Osteoblast (primary cell): ENCODE data around the gene KYAT1. TPM values are rescaled to one million over a fixed set of nuclear protein-coding genes. Genes with fewer than 3 reads are reported as not detected.

Source experiments
- DNase-seq: peaks from one replicate; pipeline ENCODE4 v3.0.0; 2011; ENCODE audit warnings: low spot score, mixed read lengths; ENCODE audit not compliant: insufficient read length; ENCODE audit errors: missing footprints
- H2AFZ ChIP-seq: 2 replicates; pipeline ENCODE4 v1.6.0; 2011; ENCODE audit warnings: mild to moderate bottlenecking, low read length
- H3K27ac ChIP-seq: 2 replicates; pipeline ENCODE4 v1.5.1; 2011; ENCODE audit warnings: mild to moderate bottlenecking, low read depth, low read length, moderate library complexity
- H3K27me3 ChIP-seq: 2 replicates; pipeline ENCODE4 v1.6.0; 2012; ENCODE audit warnings: mild to moderate bottlenecking, control low read depth, inconsistent platforms, low read length, moderate library complexity; ENCODE audit not compliant: insufficient read depth
- H3K36me3 ChIP-seq: 2 replicates; pipeline ENCODE4 v1.5.1; 2011; ENCODE audit warnings: mild to moderate bottlenecking, low read length, control low read depth, moderate library complexity; ENCODE audit not compliant: insufficient read depth
- H3K4me1 ChIP-seq: 2 replicates; pipeline ENCODE4 v1.5.1; 2011; ENCODE audit warnings: mild to moderate bottlenecking, low read length, control low read depth, moderate library complexity; ENCODE audit not compliant: insufficient read depth
- H3K4me2 ChIP-seq: 2 replicates; pipeline ENCODE4 v1.6.0; 2011; ENCODE audit warnings: mild to moderate bottlenecking, low read length; ENCODE audit not compliant: insufficient read depth
- H3K4me3 ChIP-seq: fragments of 200-600 bp; sonication (generic); 3 replicates; pipeline ENCODE4 v1.5.1; 2012; ENCODE audit warnings: mild to moderate bottlenecking, low read length, inconsistent platforms; ENCODE audit not compliant: insufficient read depth
- H3K79me2 ChIP-seq: 2 replicates; pipeline ENCODE4 v1.6.0; 2012; ENCODE audit warnings: mild to moderate bottlenecking, low read length, control low read depth, inconsistent platforms; ENCODE audit not compliant: insufficient read depth
- H3K9me3 ChIP-seq: 2 replicates; pipeline ENCODE4 v1.5.1; 2011; ENCODE audit warnings: low read depth, low read length, control low read depth
- H4K20me1 ChIP-seq: 2 replicates; pipeline ENCODE4 v1.6.0; 2012; ENCODE audit warnings: mild to moderate bottlenecking, low read length, control low read depth; ENCODE audit not compliant: insufficient read depth
- CTCF ChIP-seq: IDR thresholded peaks from 2 replicates; pipeline ENCODE4 v1.5.1; 2011; ENCODE audit warnings: mild to moderate bottlenecking, low read depth, low read length, moderate library complexity; ENCODE audit errors: extremely low read depth
- total RNA-seq: library from RNA; depleted of rRNA; stranded (reverse); fragments of >200 nt; gene quantifications from 2 replicates; pipeline ENCODE4 v1.2.3, GENCODE V29; 2012

Gene KYAT1
- total RNA-seq, 1 donor: 3.3 TPM

DNA sequence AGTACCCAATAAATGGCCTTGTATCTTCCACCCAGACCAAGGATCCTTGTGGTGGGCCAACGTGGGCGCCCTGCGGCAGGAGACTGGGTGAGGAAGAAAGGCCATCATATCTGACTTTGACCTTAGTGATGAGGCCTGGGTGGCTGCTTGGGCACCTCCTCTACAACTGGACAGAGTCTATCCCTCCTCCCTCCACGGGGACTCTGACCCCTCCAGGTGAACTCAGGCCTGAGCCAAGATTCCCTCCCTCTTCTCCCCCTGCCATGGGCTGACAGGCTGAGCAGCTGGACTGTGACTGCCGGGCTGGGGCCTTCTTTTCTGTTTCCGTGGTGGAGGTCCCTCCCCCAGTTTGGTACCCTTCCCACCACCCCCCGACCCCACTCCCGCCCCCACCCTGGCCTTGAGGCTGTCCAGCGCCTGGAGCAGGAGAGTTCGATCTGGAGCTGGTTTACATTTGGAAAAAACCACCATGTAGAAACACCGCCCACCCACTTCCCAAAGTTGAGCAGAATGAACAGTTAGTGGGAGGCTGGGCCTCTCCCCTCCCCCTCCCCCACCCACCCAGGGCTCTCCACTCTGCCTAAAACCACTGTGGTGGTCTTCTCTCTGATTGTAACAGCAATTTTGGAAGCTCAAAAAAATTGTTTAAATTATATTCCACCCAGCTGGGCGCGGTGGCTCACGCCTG, 37.8 kb upstream of the KYAT1 start:
- no peak for TF ChIP-seq CTCF
- peak; percentile 58 for DNase-seq
- Histone ChIP-seq H2AFZ (no peak overlapping the region), H3K36me3 (peaks cover 27% of the 10 kb centered on the region), H3K79me2 (peaks cover 15% of the 10 kb centered on the region), H3K27me3 (no peaks in the 10 kb centered on the region), H3K9me3 (no peaks in the 10 kb centered on the region), H4K20me1 (no peaks in the 10 kb centered on the region), H3K27ac (no peak overlapping the region), H3K4me2 (no peak overlapping the region), H3K4me1 (peaks cover 21% of the 10 kb centered on the region), H3K4me3 (no peak overlapping the region)

DNA sequence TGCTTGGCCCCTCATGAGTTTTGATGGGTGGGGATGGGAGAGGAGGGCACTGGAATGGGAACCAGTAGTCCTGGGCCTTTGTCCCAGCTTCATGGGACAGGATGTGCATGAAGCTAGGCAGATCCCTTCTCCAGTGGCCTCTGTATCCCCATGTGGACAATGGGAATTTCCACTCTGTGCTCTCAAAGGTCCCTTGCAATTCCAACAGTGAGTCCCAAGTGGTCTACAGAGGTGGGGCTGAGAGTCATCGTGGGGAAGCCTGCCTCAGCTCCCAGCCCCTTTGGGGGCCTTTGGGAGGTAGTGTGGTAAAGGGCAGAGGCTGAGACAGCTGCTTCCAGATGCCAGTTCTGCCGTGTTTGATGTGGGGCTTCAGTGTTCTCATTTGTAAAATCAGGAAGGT, 37.2 kb upstream of the KYAT1 start:
- no peak overlapping the region for H3K27ac ChIP-seq
- no peaks in the 10 kb centered on the region for H4K20me1 ChIP-seq
- H3K36me3 ChIP-seq: peaks cover 32% of the 10 kb centered on the region
- H2AFZ ChIP-seq: no peak overlapping the region
- H3K79me2 ChIP-seq: peaks cover 21% of the 10 kb centered on the region
- H3K4me2 ChIP-seq: no peak overlapping the region
- TF ChIP-seq CTCF: no peak
- H3K4me3 ChIP-seq: no peak overlapping the region
- no peaks in the 10 kb centered on the region for H3K9me3 ChIP-seq
- no peaks in the 10 kb centered on the region for H3K27me3 ChIP-seq
- peak; percentile 55 for DNase-seq
- peaks cover 24% of the 10 kb centered on the region for H3K4me1 ChIP-seq

DNA sequence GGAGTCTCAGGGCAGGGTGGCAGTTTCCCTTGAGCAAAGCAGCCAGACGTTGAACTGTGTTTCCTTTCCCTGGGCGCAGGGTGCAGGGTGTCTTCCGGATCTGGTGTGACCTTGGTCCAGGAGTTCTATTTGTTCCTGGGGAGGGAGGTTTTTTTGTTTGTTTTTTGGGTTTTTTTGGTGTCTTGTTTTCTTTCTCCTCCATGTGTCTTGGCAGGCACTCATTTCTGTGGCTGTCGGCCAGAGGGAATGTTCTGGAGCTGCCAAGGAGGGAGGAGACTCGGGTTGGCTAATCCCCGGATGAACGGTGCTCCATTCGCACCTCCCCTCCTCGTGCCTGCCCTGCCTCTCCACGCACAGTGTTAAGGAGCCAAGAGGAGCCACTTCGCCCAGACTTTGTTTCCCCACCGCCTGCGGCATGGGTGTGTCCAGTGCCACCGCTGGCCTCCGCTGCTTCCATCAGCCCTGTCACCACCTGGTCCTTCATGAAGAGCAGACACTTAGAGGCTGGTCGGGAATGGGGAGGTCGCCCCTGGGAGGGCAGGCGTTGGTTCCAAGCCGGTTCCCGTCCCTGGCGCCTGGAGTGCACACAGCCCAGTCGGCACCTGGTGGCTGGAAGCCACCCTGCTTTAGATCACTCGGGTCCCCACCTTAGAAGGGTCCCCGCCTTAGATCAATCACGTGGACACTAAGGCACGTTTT, 35.5 kb upstream of the KYAT1 start:
- H3K27ac ChIP-seq: peak overlapping the region; percentile 63

More for the DNA sequence above, 35.5 kb upstream of the KYAT1 start:
- H3K27me3 ChIP-seq: no peaks in the 10 kb centered on the region
- H3K79me2 ChIP-seq: peaks cover 36% of the 10 kb centered on the region
- H4K20me1 ChIP-seq: no peaks in the 10 kb centered on the region
- H3K4me2 ChIP-seq: no peak overlapping the region
- peaks cover 32% of the 10 kb centered on the region for H3K36me3 ChIP-seq
- peak; percentile 95 for DNase-seq
- H3K4me3 ChIP-seq: no peak overlapping the region
- no peak overlapping the region for H2AFZ ChIP-seq
- H3K9me3 ChIP-seq: no peaks in the 10 kb centered on the region
- TF ChIP-seq CTCF: no peak
- H3K4me1 ChIP-seq: peaks cover 39% of the 10 kb centered on the region
